GM23338 (cell line): Measurements from ENCODE around the gene VAMP3. TPM values are rescaled to one million over a fixed set of nuclear protein-coding genes. Genes with fewer than 3 reads are reported as not detected.

ENCODE experiments used
- ATAC-seq: fragments of 200-7000 bp; cut with Tn5 transposase; 3 replicates; pipeline ENCODE4 v1.9.1; 2020
- DNase-seq: peaks from one replicate; pipeline ENCODE4 v3.0.0-alpha.2; 2015; ENCODE audit warnings: low spot score
- H2AFZ ChIP-seq: fragments of 200-600 bp; sonication (generic); 2 replicates; pipeline ENCODE4 v1.8.0; 2016; ENCODE audit warnings: antibody characterized with exemption, mild to moderate bottlenecking, moderate library complexity
- H3F3A ChIP-seq: fragments of 200-600 bp; sonication (generic); replicated peaks from 2 replicates; pipeline ENCODE4 v1.8.0; 2017; ENCODE audit warnings: antibody characterized with exemption, mixed run types, low read depth
- H3K27ac ChIP-seq: fragments of 200-600 bp; sonication (generic); 2 replicates; pipeline ENCODE4 v1.6.1; 2016; ENCODE audit warnings: low read depth
- H3K27me3 ChIP-seq: fragments of 200-600 bp; sonication (generic); 2 replicates; pipeline ENCODE4 v1.8.0; 2016; ENCODE audit warnings: mild to moderate bottlenecking, mixed run types, moderate library complexity; ENCODE audit not compliant: insufficient read depth
- H3K36me3 ChIP-seq: fragments of 200-600 bp; sonication (generic); 2 replicates; pipeline ENCODE4 v1.8.0; 2016; ENCODE audit warnings: mild to moderate bottlenecking; ENCODE audit not compliant: insufficient read depth
- H3K4me1 ChIP-seq: fragments of 200-600 bp; sonication (generic); 2 replicates; pipeline ENCODE4 v1.8.0; 2016; ENCODE audit warnings: mild to moderate bottlenecking, moderate library complexity; ENCODE audit not compliant: insufficient read depth
- H3K4me2 ChIP-seq: fragments of 200-600 bp; sonication (generic); 2 replicates; pipeline ENCODE4 v1.7.1; 2017; ENCODE audit warnings: mixed run types
- H3K4me3 ChIP-seq: fragments of 200-600 bp; sonication (generic); 2 replicates; pipeline ENCODE4 v1.6.1; 2016; ENCODE audit warnings: mixed run types
- H3K79me2 ChIP-seq: fragments of 200-600 bp; sonication (generic); replicated peaks from 2 replicates; pipeline ENCODE4 v1.8.0; 2017; ENCODE audit warnings: mild to moderate bottlenecking; ENCODE audit not compliant: insufficient read depth
- H3K9me2 ChIP-seq: fragments of 200-600 bp; sonication (generic); 2 replicates; pipeline ENCODE4 v1.8.0; 2017; ENCODE audit not compliant: insufficient read depth
- H4K20me1 ChIP-seq: fragments of 200-600 bp; sonication (generic); replicated peaks from 2 replicates; pipeline ENCODE4 v1.8.0; 2017; ENCODE audit warnings: mild to moderate bottlenecking; ENCODE audit not compliant: insufficient read depth
- H3K27ac Mint-ChIP-seq: 2 replicates; pipeline ENCODE4 v1.8.0; 2020; ENCODE audit warnings: inconsistent platforms, mild to moderate bottlenecking, moderate library complexity, mixed read lengths
- H3K27me3 Mint-ChIP-seq: 3 replicates; pipeline ENCODE4 v1.8.0; 2022; ENCODE audit warnings: low read depth, mild to moderate bottlenecking, moderate library complexity, mixed read lengths, inconsistent platforms; ENCODE audit not compliant: insufficient read depth, poor library complexity
- H3K36me3 Mint-ChIP-seq: 3 replicates; pipeline ENCODE4 v1.8.0; 2021; ENCODE audit warnings: low read depth, mild to moderate bottlenecking, inconsistent platforms, moderate library complexity, mixed read lengths
- H3K4me1 Mint-ChIP-seq: 3 replicates; pipeline ENCODE4 v1.8.0; 2020; ENCODE audit warnings: mild to moderate bottlenecking, inconsistent platforms, mixed read lengths
- H3K4me3 Mint-ChIP-seq: 3 replicates; pipeline ENCODE4 v1.8.0; 2021; ENCODE audit warnings: moderate library complexity, mild to moderate bottlenecking, inconsistent platforms, mixed read lengths
- H3K9me3 Mint-ChIP-seq: 3 replicates; pipeline ENCODE4 v1.8.0; 2020; ENCODE audit warnings: moderate library complexity, mild to moderate bottlenecking, inconsistent platforms, mixed read lengths
- CREB1 ChIP-seq: fragments of 250-450 bp; sonication (Bioruptor Pico); IDR thresholded peaks from 2 replicates; pipeline ENCODE4 v1.5.0; 2020; ENCODE audit warnings: low read depth, mild to moderate bottlenecking, moderate library complexity
- EZH2 ChIP-seq: fragments of 200-600 bp; sonication (generic); IDR thresholded peaks from one replicate; pipeline ENCODE4 v1.8.0; 2017; ENCODE audit warnings: antibody characterized with exemption, mild to moderate bottlenecking, low read depth; ENCODE audit not compliant: unreplicated experiment
- EZH2phosphoT487 ChIP-seq: fragments of 200-600 bp; sonication (generic); IDR thresholded peaks from one replicate; pipeline ENCODE4 v1.8.1; 2018; ENCODE audit warnings: antibody characterized with exemption; ENCODE audit not compliant: unreplicated experiment
- JUNB ChIP-seq: IDR thresholded peaks from one replicate; pipeline ENCODE4 v1.6.1; 2016; ENCODE audit warnings: antibody characterized with exemption; ENCODE audit not compliant: unreplicated experiment
- NANOG ChIP-seq: IDR thresholded peaks from 2 replicates; pipeline ENCODE4 v1.6.1; 2016; ENCODE audit warnings: antibody characterized with exemption, borderline replicate concordance
- POLR2AphosphoS5 ChIP-seq: IDR thresholded peaks from 2 replicates; pipeline ENCODE4 v1.6.1; 2016; ENCODE audit warnings: antibody characterized with exemption, low read depth
- STAT1 ChIP-seq: IDR thresholded peaks from one replicate; pipeline ENCODE4 v1.6.1; 2016; ENCODE audit warnings: antibody characterized with exemption; ENCODE audit not compliant: unreplicated experiment
- ZNF331 ChIP-seq: fragments of 250-450 bp; sonication (Bioruptor Pico); IDR thresholded peaks from 2 replicates; pipeline ENCODE4 v1.5.0; 2020; ENCODE audit warnings: low read depth, mild to moderate bottlenecking, moderate library complexity
- polyA plus RNA-seq: library from polyadenylated mRNA; unstranded; fragments of >200 nt; fragmentation: Nextera tagmentation; extraction: Ambion mirVana; gene quantifications from 2 replicates; pipeline ENCODE4 v1.2.1, GENCODE V29; 2016
- total RNA-seq: library from RNA; depleted of rRNA; stranded (reverse); fragments of >200 nt; shearing (Covaris generic); gene quantifications from 2 replicates; pipeline ENCODE4 v1.2.3, GENCODE V29; 2014
- TF ChIP-seq, protein P1 (sequence below): IDR thresholded peaks from one replicate; pipeline ENCODE4 v1.6.1; 2018; ENCODE audit warnings: antibody characterized with exemption; ENCODE audit not compliant: unreplicated experiment
- TF ChIP-seq, protein P2 (sequence below): fragments of 250-450 bp; sonication (Bioruptor Pico); IDR thresholded peaks from 2 replicates; pipeline ENCODE4 v1.5.0; 2020; ENCODE audit warnings: mild to moderate bottlenecking, moderate library complexity

Gene VAMP3
- total and polyA plus RNA-seq, 2 experiments from 2014 or later: 16.3 to 43.0 TPM

DNA sequence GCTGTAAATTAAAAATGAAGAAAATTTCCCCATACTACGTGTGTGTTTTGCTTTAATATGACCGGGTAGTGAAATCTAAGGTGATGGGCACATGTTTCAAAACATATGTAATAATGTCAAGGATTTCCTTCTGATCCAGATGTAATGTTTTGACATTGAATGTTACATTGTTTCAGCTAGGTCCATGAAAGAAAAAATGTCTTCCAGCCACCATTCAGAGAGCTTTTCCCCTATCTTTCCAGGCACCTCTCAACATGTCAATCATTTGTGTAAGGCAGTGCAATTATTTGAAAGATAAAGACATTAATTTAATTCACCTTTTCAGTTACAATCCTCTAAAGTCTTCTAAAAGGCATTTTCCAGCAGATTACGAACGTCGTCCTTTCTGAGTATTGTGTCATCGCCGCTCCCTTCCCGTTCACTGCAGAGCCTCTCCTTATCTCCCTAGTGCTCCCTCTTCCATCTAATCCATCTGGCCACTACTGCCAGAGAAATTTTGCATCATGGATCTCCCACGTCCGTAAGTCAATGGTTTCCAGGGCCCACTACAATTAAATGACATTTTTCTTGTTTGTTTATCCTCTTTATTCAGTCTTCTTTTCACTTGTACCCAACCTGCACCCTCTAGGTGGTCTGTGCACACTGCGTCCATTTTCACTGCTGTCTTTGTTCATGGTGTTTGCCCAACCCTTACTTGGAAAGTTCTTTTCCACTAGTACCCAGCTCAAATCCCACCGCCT lies 1.3 kb upstream of the VAMP3 start:
- no peak for TF ChIP-seq CREB1 (CRISPR knock-in tag)
- TF ChIP-seq JUNB: no peak
- ATAC-seq (no peak), DNase-seq (no peak)
- Mint-ChIP-seq H3K27me3 (peaks cover 2% of the 10 kb centered on the region), H3K9me3 (no peaks in the 10 kb centered on the region), H3K27ac (no peak overlapping the region), H3K4me3 (peak overlapping the region; percentile 14; the same call in 1 of the 3 replicates), H3K36me3 (peaks cover 18% of the 10 kb centered on the region; the same call in 2 of the 3 replicates), H3K4me1 (peaks cover 10% of the 10 kb centered on the region; the same call in 2 of the 3 replicates)
- H3F3A ChIP-seq: no peaks in the 10 kb centered on the region
- peaks cover 7% of the 10 kb centered on the region for H3K4me1 ChIP-seq
- no peak overlapping the region for H3K4me3 ChIP-seq
- peaks cover 10% of the 10 kb centered on the region for H4K20me1 ChIP-seq
- peaks cover 34% of the 10 kb centered on the region for H3K79me2 ChIP-seq
- H3K27me3 ChIP-seq: no peaks in the 10 kb centered on the region
- no peak overlapping the region for H3K27ac ChIP-seq
- H3K4me2 ChIP-seq: peak overlapping the region; percentile 91; the same call in 1 of the 2 replicates
- H3K9me2 ChIP-seq: no peaks in the 10 kb centered on the region
- H2AFZ ChIP-seq: no peak overlapping the region
- H3K36me3 ChIP-seq: no peaks in the 10 kb centered on the region

DNA sequence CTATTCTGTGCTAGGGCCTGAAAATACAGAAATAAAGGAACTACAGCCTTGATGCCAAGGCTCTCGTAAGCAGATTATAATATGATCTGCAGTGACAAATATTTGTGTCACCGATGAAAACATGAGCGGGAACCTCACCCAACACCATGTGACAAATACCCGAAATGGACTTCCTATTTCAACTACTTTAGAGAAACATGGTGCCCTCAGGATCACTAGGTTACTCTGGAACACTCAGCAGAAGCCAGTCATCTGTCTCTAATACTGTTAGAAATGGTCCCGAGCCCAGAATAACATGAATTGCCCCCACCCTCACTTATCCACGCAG lies 463 bp upstream of the VAMP3 start:
- Histone ChIP-seq H3K4me2 (peak overlapping the region; percentile 91), H3F3A (no peaks in the 10 kb centered on the region)
- ATAC-seq: no peak; the same call in 1 of the 3 replicates
- no peak for TF ChIP-seq STAT1
- TF ChIP-seq JUNB: no peak
- TF ChIP-seq EZH2phosphoT487: no peak
- TF ChIP-seq, protein P1, sequence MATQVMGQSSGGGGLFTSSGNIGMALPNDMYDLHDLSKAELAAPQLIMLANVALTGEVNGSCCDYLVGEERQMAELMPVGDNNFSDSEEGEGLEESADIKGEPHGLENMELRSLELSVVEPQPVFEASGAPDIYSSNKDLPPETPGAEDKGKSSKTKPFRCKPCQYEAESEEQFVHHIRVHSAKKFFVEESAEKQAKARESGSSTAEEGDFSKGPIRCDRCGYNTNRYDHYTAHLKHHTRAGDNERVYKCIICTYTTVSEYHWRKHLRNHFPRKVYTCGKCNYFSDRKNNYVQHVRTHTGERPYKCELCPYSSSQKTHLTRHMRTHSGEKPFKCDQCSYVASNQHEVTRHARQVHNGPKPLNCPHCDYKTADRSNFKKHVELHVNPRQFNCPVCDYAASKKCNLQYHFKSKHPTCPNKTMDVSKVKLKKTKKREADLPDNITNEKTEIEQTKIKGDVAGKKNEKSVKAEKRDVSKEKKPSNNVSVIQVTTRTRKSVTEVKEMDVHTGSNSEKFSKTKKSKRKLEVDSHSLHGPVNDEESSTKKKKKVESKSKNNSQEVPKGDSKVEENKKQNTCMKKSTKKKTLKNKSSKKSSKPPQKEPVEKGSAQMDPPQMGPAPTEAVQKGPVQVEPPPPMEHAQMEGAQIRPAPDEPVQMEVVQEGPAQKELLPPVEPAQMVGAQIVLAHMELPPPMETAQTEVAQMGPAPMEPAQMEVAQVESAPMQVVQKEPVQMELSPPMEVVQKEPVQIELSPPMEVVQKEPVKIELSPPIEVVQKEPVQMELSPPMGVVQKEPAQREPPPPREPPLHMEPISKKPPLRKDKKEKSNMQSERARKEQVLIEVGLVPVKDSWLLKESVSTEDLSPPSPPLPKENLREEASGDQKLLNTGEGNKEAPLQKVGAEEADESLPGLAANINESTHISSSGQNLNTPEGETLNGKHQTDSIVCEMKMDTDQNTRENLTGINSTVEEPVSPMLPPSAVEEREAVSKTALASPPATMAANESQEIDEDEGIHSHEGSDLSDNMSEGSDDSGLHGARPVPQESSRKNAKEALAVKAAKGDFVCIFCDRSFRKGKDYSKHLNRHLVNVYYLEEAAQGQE: no peak
- no peak for TF ChIP-seq EZH2
- TF ChIP-seq, protein P2, sequence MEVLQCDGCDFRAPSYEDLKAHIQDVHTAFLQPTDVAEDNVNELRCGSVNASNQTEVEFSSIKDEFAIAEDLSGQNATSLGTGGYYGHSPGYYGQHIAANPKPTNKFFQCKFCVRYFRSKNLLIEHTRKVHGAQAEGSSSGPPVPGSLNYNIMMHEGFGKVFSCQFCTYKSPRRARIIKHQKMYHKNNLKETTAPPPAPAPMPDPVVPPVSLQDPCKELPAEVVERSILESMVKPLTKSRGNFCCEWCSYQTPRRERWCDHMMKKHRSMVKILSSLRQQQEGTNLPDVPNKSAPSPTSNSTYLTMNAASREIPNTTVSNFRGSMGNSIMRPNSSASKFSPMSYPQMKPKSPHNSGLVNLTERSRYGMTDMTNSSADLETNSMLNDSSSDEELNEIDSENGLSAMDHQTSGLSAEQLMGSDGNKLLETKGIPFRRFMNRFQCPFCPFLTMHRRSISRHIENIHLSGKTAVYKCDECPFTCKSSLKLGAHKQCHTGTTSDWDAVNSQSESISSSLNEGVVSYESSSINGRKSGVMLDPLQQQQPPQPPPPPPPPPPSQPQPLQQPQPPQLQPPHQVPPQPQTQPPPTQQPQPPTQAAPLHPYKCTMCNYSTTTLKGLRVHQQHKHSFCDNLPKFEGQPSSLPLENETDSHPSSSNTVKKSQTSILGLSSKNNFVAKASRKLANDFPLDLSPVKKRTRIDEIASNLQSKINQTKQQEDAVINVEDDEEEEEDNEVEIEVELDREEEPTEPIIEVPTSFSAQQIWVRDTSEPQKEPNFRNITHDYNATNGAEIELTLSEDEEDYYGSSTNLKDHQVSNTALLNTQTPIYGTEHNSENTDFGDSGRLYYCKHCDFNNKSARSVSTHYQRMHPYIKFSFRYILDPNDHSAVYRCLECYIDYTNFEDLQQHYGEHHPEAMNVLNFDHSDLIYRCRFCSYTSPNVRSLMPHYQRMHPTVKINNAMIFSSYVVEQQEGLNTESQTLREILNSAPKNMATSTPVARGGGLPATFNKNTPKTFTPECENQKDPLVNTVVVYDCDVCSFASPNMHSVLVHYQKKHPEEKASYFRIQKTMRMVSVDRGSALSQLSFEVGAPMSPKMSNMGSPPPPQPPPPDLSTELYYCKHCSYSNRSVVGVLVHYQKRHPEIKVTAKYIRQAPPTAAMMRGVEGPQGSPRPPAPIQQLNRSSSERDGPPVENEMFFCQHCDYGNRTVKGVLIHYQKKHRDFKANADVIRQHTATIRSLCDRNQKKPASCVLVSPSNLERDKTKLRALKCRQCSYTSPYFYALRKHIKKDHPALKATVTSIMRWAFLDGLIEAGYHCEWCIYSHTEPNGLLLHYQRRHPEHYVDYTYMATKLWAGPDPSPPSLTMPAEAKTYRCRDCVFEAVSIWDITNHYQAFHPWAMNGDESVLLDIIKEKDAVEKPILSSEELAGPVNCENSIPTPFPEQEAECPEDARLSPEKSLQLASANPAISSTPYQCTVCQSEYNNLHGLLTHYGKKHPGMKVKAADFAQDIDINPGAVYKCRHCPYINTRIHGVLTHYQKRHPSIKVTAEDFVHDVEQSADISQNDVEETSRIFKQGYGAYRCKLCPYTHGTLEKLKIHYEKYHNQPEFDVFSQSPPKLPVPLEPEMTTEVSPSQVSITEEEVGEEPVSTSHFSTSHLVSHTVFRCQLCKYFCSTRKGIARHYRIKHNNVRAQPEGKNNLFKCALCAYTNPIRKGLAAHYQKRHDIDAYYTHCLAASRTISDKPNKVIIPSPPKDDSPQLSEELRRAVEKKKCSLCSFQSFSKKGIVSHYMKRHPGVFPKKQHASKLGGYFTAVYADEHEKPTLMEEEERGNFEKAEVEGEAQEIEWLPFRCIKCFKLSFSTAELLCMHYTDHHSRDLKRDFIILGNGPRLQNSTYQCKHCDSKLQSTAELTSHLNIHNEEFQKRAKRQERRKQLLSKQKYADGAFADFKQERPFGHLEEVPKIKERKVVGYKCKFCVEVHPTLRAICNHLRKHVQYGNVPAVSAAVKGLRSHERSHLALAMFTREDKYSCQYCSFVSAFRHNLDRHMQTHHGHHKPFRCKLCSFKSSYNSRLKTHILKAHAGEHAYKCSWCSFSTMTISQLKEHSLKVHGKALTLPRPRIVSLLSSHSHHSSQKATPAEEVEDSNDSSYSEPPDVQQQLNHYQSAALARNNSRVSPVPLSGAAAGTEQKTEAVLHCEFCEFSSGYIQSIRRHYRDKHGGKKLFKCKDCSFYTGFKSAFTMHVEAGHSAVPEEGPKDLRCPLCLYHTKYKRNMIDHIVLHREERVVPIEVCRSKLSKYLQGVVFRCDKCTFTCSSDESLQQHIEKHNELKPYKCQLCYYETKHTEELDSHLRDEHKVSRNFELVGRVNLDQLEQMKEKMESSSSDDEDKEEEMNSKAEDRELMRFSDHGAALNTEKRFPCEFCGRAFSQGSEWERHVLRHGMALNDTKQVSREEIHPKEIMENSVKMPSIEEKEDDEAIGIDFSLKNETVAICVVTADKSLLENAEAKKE (CRISPR knock-in tag): no peak
- TF ChIP-seq NANOG: no peak
- TF ChIP-seq CREB1 (CRISPR knock-in tag): no peak
- no peak for TF ChIP-seq ZNF331 (CRISPR knock-in tag)
- no peak for TF ChIP-seq POLR2AphosphoS5

More for the DNA sequence above, 463 bp upstream of the VAMP3 start:
- Histone ChIP-seq H3K4me1 (peaks cover 7% of the 10 kb centered on the region), H3K27me3 (no peaks in the 10 kb centered on the region), H2AFZ (peak overlapping the region; percentile 99), H3K4me3 (peak overlapping the region; percentile 95), H3K9me2 (no peaks in the 10 kb centered on the region), H3K36me3 (no peaks in the 10 kb centered on the region), H3K27ac (no peak overlapping the region), H4K20me1 (peaks cover 13% of the 10 kb centered on the region), H3K79me2 (peaks cover 42% of the 10 kb centered on the region)
- Mint-ChIP-seq H3K4me1 (peaks cover 10% of the 10 kb centered on the region; the same call in 2 of the 3 replicates), H3K27ac (peak overlapping the region; percentile 69; the same call in 1 of the 2 replicates), H3K36me3 (peaks cover 18% of the 10 kb centered on the region; the same call in 2 of the 3 replicates), H3K4me3 (peak overlapping the region; percentile 90), H3K27me3 (peaks cover 2% of the 10 kb centered on the region), H3K9me3 (no peaks in the 10 kb centered on the region)
- DNase-seq: no peak
